Astrocyte (in vitro differentiated cells and primary cell): ENCODE results near the gene CTDSPL. TPM values are rescaled to one million over a fixed set of nuclear protein-coding genes. Genes with fewer than 3 reads are reported as not detected.

ENCODE experiments used
- DNase-seq: peaks from one replicate; pipeline ENCODE4 v3.0.0-alpha.2; 2010; ENCODE audit warnings: low read depth
- FAIRE-seq: peaks from 2 replicates; lab custom pipeline; 2011; peaks lifted over from hg19 to GRCh38; lab: Jason Lieb, UNC
- H2AFZ ChIP-seq: 2 replicates; pipeline ENCODE4 v1.6.0; 2012; ENCODE audit warnings: low read depth, low read length, inconsistent platforms
- H3K27ac ChIP-seq: 2 replicates; pipeline ENCODE4 v1.5.1; 2011; ENCODE audit warnings: low read depth, low read length, inconsistent platforms
- H3K27me3 ChIP-seq: 2 replicates; pipeline ENCODE4 v1.6.0; 2011; ENCODE audit warnings: low read length, inconsistent platforms; ENCODE audit not compliant: insufficient read depth
- H3K36me3 ChIP-seq: 2 replicates; pipeline ENCODE4 v1.5.1; 2011; ENCODE audit warnings: low read length, inconsistent platforms; ENCODE audit not compliant: insufficient read depth
- H3K4me1 ChIP-seq: 2 replicates; pipeline ENCODE4 v1.5.1; 2011; ENCODE audit warnings: low read length, inconsistent platforms; ENCODE audit not compliant: insufficient read depth
- H3K4me2 ChIP-seq: 2 replicates; pipeline ENCODE4 v1.6.0; 2012; ENCODE audit warnings: low read length, inconsistent platforms
- H3K4me3 ChIP-seq: 2 replicates; pipeline ENCODE4 v1.5.1; 2011; ENCODE audit warnings: low read depth, mild to moderate bottlenecking, low read length, inconsistent platforms; ENCODE audit not compliant: insufficient read depth
- H3K79me2 ChIP-seq: 2 replicates; pipeline ENCODE4 v1.6.0; 2012; ENCODE audit warnings: mild to moderate bottlenecking, low read length, inconsistent platforms; ENCODE audit not compliant: insufficient read depth
- H3K9ac ChIP-seq: 2 replicates; pipeline ENCODE4 v1.6.0; 2012; ENCODE audit warnings: mild to moderate bottlenecking, low read length, inconsistent platforms
- H3K9me3 ChIP-seq: 2 replicates; pipeline ENCODE4 v1.5.1; 2012; ENCODE audit warnings: low read depth, mild to moderate bottlenecking, low read length, inconsistent platforms; ENCODE audit not compliant: insufficient read depth
- H4K20me1 ChIP-seq: 2 replicates; pipeline ENCODE4 v1.6.0; 2012; ENCODE audit warnings: low read length, inconsistent platforms; ENCODE audit not compliant: insufficient read depth
- H3K27ac Mint-ChIP-seq: one replicate; pipeline ENCODE4 v1.8.0; 2021; ENCODE audit warnings: mild to moderate bottlenecking, mixed read lengths; ENCODE audit not compliant: unreplicated experiment
- H3K27me3 Mint-ChIP-seq: one replicate; pipeline ENCODE4 v1.8.0; 2021; ENCODE audit warnings: low read depth, mixed read lengths; ENCODE audit not compliant: unreplicated experiment
- H3K36me3 Mint-ChIP-seq: one replicate; pipeline ENCODE4 v1.8.0; 2021; ENCODE audit warnings: low read depth, mixed read lengths; ENCODE audit not compliant: unreplicated experiment
- H3K4me1 Mint-ChIP-seq: one replicate; pipeline ENCODE4 v1.8.0; 2021; ENCODE audit warnings: low read depth, mixed read lengths; ENCODE audit not compliant: unreplicated experiment
- H3K4me3 Mint-ChIP-seq: one replicate; pipeline ENCODE4 v1.8.0; 2021; ENCODE audit warnings: mild to moderate bottlenecking, moderate library complexity, mixed read lengths; ENCODE audit not compliant: unreplicated experiment
- H3K9me3 Mint-ChIP-seq: one replicate; pipeline ENCODE4 v1.8.0; 2021; ENCODE audit warnings: mild to moderate bottlenecking, mixed read lengths; ENCODE audit not compliant: unreplicated experiment
- CTCF ChIP-seq: IDR thresholded peaks from 2 replicates; pipeline ENCODE4 v1.5.1; 2011; ENCODE audit warnings: low read depth, mild to moderate bottlenecking, inconsistent platforms, low read length, moderate library complexity; ENCODE audit not compliant: insufficient read depth
- EZH2 ChIP-seq: IDR thresholded peaks from 2 replicates; pipeline ENCODE4 v1.6.1; 2012; ENCODE audit warnings: mild to moderate bottlenecking, low read length, inconsistent platforms; ENCODE audit not compliant: insufficient read depth
- total RNA-seq: library from RNA; stranded (reverse); gene quantifications from 2 replicates; pipeline ENCODE4 v1.2.1, GENCODE V29; 2021

CTDSPL gene
- total RNA-seq, 1 donor from 2014 or later, result 37.9 TPM

GRCh38 chr3:37994639-37994972 is 132.9 kb downstream of the CTDSPL start:
- Histone ChIP-seq H3K36me3 (no peaks in the 10 kb centered on the region), H3K4me3 (peak overlapping the region; percentile 67), H3K79me2 (no peaks in the 10 kb centered on the region), H4K20me1 (no peaks in the 10 kb centered on the region), H3K27me3 (peaks cover 5% of the 10 kb centered on the region), H3K4me2 (peak overlapping the region; percentile 89), H3K27ac (no peak overlapping the region), H2AFZ (peak overlapping the region; percentile 94), H3K4me1 (peaks cover 12% of the 10 kb centered on the region), H3K9ac (peak overlapping the region; percentile 75), H3K9me3 (no peaks in the 10 kb centered on the region)
- Mint-ChIP-seq H3K27me3 (peaks cover 37% of the 10 kb centered on the region), H3K4me1 (peaks cover 1% of the 10 kb centered on the region), H3K4me3 (peak overlapping the region; percentile 80), H3K9me3 (peaks cover 2% of the 10 kb centered on the region), H3K36me3 (no peaks in the 10 kb centered on the region), H3K27ac (no peak overlapping the region)
- no peak for DNase-seq
- TF ChIP-seq CTCF, result no peak
- no peak for TF ChIP-seq EZH2
- no peak for FAIRE-seq

GRCh38 chr3:37995652-37996641 is 134.3 kb downstream of the CTDSPL start:
- Histone ChIP-seq H3K9me3 (no peaks in the 10 kb centered on the region), H2AFZ (no peak overlapping the region), H3K79me2 (no peaks in the 10 kb centered on the region), H3K9ac (no peak overlapping the region), H3K27me3 (peaks cover 5% of the 10 kb centered on the region), H3K4me1 (peaks cover 12% of the 10 kb centered on the region), H3K36me3 (no peaks in the 10 kb centered on the region), H4K20me1 (no peaks in the 10 kb centered on the region), H3K4me2 (no peak overlapping the region), H3K4me3 (no peak overlapping the region), H3K27ac (no peak overlapping the region)
- Mint-ChIP-seq H3K36me3 (no peaks in the 10 kb centered on the region), H3K27me3 (peaks cover 31% of the 10 kb centered on the region), H3K9me3 (peaks cover 2% of the 10 kb centered on the region), H3K4me3 (no peak overlapping the region), H3K4me1 (peaks cover 1% of the 10 kb centered on the region), H3K27ac (no peak overlapping the region)
- TF ChIP-seq EZH2, result no peak
- no peak for DNase-seq
- FAIRE-seq, result no peak

GRCh38 chr3:37996785-37997301 is 135.2 kb downstream of the CTDSPL start:
- Histone ChIP-seq H3K9ac (no peak overlapping the region), H3K9me3 (no peaks in the 10 kb centered on the region), H3K27me3 (peaks cover 5% of the 10 kb centered on the region), H2AFZ (no peak overlapping the region), H3K36me3 (no peaks in the 10 kb centered on the region), H3K4me1 (peaks cover 12% of the 10 kb centered on the region), H4K20me1 (no peaks in the 10 kb centered on the region), H3K27ac (no peak overlapping the region), H3K4me3 (no peak overlapping the region), H3K79me2 (no peaks in the 10 kb centered on the region), H3K4me2 (no peak overlapping the region)
- FAIRE-seq, result peak; percentile 23
- TF ChIP-seq CTCF (peak; percentile 96), EZH2 (no peak)
- H3K27ac Mint-ChIP-seq, result peak overlapping the region; percentile 48
- DNase-seq, result peak; percentile 57
- H3K27me3 Mint-ChIP-seq, result peaks cover 28% of the 10 kb centered on the region
- H3K36me3 Mint-ChIP-seq, result no peaks in the 10 kb centered on the region
- peaks cover 1% of the 10 kb centered on the region for H3K4me1 Mint-ChIP-seq
- peaks cover 2% of the 10 kb centered on the region for H3K9me3 Mint-ChIP-seq
- peak overlapping the region; percentile 16 for H3K4me3 Mint-ChIP-seq
